HG03064 (cell line): ENCODE measurements around the gene BPGM.

Experiments
- ATAC-seq: cut with Tn5 transposase; IDR thresholded peaks from one replicate; pipeline ENCODE4 v1.9.1; 2021; ENCODE audit warnings: low read depth; ENCODE audit not compliant: unreplicated experiment

The BPGM gene

GRCh38 chr7:134714470-134715205, 68.0 kb downstream of the BPGM start:
- ATAC-seq, result no peak

GRCh38 chr7:134718211-134718875, 71.7 kb downstream of the BPGM start:
- ATAC-seq, result no peak

DNA sequence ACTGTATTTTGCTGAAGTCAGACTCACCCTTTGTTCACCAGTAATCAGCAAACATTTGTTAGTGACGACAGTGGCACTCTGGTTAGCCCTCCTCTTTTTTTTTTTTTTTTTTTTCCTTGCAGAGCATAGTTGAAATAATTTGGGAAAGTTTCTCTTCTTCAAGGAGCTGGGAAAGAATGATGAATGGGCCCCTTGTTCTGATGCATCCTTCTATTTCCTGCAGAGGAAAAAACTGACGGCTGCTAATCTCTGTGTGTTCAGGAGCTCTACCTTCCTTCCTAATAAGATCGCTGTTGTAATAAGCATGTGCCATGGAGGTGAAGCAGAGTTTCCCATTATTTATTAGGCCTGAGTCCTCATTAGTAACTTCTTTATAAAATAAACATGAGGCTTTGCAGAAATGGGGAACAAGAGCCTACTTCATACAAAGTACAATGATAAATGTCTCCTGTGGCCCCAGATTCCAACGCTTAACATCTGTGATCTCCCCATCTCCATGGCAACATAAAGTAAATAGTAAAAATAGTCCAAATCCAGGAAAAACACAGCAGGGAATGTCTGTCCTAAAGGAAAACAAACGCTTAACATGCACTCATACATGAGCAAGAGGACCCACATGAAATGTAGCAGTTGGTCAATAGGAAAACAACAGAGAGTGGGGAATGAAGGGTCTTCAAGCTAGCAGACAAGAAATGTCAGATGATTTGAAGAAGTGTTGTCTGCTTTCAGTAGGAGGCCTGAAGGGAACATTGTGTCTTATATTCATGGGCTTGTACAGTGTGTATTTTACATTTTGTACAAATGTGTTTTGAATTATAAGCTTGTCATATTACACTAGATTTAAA, 73.7 kb downstream of the BPGM start:
- ATAC-seq, result no peak

- ATAC-seq, result no peak
Measured at GRCh38 chr7:134721171-134721570, 74.5 kb downstream of the BPGM start.

DNA sequence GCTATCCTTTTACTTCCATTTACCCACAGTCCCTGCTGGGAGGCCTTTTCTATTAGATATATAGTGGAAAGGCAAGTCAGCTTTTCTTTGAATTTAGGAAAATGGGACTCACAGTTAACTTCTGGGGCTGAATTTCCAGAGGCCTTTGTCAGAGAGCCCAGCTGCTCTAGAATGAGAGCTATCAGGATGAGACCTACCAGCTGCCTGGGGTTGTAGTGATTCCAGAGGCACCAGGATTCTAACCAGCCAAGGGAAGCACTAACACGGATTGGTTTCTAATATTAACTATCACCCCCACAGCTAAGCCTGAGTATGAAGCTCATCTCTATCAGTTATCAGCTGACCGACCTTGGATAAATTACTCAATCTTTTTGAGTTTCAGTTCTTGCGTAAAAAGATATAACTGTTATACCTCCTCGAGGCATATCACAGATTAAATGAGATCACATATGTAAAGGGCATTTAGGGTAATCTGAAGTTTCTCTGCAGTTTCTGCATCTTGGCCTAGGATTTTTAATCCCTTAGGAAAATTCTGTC, 76.2 kb downstream of the BPGM start:
- ATAC-seq, result no peak

GRCh38 chr7:134723892-134724291, 77.2 kb downstream of the BPGM start:
- ATAC-seq, result no peak

GRCh38 chr7:134724606-134725005, 78.0 kb downstream of the BPGM start:
- no peak for ATAC-seq

- no peak for ATAC-seq
Measured at GRCh38 chr7:134726581-134726980, 79.9 kb downstream of the BPGM start.

DNA sequence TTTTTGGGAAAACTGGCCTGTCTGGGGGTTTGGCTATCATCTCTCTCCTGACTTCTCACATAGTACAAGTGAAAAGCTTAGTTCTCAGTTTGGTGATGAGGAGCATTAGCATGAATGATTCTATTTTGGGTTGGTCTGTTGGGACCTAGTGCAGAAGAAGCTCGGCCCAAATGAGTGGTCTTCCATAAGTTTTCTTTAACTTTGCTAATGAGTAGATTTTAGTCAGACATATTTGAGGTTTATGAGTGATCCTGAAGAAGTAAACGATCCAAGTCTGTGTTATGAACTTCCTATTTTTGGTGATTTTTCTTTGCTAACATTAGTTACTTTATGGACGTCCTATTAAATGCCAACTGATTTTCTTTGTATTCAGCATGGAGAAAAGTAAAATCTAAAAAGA, 81.1 kb downstream of the BPGM start:
- no peak for ATAC-seq
